Measurements from ENCODE around the gene DNAH17.

The DNAH17 gene

GRCh38 chr17:78544881-78545755 is 32.1 kb downstream of the DNAH17 start:
- no peak for DNase-seq (ENCODE audit: low spot score)

- DNase-seq (ENCODE audit: low spot score), result peak; percentile 94
Observed at GRCh38 chr17:78541488-78542206, 35.5 kb downstream of the DNAH17 start.

- DNase-seq (ENCODE audit: low spot score), result no peak
Observed at GRCh38 chr17:78539781-78540180, 37.4 kb downstream of the DNAH17 start.

DNA sequence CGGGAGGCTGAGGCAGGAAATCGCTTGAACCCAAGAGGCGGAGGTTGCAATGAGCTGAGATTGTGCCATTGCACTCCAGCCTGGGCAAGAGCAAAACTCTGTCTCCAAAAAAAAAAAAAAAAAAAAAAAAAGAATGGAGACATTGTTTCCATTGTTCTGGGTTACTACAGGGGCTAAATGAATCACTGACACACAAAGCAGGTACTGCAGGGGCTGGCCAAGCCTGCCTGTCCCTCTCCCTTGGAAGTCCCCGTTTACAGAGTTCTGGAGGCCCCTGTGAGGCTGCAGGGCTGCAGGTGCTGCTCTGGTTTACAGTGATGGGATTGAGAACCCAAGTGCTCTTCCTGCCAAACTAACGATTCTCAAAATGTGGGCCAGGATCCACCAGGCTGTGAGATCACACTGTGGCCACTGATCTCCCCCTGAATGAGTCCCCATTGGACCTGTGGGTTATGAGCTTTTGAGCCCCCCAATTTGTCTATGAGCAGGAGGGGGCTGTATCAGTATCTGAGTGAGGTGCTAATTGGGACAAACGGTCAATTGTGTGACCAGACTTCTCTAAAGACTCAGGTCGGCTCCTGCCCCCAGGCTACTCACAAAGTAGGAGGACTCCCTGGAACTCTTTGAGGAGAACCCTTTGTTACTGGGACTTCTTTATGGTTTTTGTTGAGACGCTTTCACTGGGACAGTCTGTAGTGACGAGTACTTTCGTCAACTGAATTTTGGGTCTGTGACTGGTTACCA is 39.0 kb downstream of the DNAH17 start:
- peak; percentile 84 for DNase-seq (ENCODE audit: low spot score)

GRCh38 chr17:78537217-78537860 is 39.9 kb downstream of the DNAH17 start:
- DNase-seq (ENCODE audit: low spot score), result no peak

DNA sequence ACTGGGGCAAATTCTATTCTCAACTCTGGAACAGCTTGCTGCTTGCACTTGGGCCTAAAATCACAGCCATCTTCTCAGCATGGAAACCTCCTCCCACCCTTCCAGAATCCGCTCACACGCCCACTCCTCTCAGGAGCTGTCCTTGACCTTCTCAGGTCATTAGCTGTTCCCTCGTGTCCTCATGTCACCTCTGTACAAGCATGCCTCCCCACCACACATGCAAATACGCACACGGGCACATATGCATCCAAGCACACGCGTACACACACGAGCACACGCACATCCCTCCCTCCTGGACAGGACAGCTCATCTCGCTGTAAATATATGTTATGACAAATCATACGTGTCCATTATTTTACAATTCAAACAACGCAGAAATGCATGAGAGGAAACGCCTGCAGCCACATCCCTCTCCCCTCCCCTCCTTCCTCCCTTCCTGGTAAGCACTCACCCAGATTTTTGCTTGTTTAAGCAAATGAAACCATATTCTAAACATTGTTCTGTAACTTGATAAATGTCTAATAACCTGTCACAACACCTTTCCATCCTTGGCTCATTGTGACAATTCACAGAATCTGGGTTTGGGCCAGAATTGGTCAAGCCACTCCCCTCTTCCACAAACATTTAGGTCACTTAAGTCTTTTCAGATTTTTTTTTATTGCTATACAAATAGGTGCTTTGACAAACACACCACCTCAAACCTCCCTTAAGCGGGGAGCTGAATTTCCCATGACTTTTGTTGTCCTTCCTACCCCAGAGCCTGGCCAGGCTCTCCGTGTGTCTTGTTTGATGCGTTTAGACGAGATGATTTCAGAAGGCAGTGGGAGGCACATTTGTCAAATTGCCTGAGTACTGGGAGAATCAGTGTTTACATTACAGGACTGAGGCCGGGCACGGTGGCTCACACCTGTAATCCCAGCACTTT is 41.7 kb downstream of the DNAH17 start:
- no peak for DNase-seq (ENCODE audit: low spot score)

DNA sequence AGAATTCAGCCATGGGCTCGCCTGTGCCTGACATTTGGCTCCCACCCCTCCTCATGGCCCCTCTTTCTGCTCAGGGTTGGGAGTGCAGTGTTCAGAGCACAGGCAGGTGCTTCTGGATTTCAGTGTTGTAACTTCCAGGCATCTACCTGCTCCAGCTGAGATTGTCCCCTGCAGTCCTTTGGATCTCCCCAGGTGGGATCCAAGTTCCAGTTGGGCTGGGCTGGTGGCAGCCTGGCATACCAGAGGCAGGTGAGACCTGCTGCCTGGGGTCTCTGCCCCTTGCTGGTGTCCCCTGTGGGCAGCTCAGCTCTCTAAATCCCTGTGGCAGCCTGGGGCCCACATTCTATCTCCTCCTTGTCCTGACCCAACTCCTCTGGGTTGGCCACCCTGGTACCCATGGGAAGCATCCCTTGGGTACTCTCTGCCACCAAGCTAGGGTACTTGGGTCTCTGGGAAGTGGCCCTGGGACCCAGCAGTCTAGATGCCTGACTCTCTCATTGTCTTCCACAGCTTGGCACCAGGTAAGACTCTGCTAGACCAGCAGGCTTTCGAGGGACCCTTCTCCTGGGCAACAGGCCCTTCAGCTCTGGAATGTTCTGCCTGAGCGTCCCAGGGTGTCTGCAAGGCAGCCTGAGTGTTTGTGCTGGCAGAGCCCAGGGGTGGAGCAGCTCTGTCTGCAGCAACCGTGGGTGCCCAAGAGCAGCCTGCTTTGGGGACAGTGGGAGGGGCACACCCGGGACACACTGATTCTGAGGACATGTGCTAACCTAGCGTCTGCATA is 42.5 kb downstream of the DNAH17 start:
- DNase-seq (ENCODE audit: low spot score), result no peak

- DNase-seq (ENCODE audit: low spot score), result peak; percentile 36
Observed at GRCh38 chr17:78532922-78533640, 44.1 kb downstream of the DNAH17 start.

GRCh38 chr17:78532311-78532710 is 44.9 kb downstream of the DNAH17 start:
- DNase-seq (ENCODE audit: low spot score), result no peak

DNA sequence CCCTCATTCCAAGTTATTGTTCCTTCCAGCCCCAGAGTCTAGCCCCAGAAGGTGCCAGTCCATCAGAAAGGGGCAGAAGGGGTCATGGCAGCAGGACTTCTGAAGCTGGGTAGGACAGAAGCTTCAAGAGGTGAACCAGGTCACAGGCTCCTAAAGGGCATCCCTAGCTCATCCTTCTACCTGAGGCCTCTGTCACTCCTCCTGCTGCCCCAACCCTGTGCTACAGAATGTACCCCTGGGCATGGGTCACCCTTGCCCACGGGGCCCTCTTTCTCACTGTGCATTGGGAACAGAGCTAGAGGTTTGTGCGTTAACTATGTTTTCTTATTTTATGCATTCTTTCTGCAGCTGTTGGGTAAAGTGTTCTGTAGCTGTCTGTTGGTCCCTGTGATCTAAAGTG is 46.5 kb downstream of the DNAH17 start:
- DNase-seq (ENCODE audit: low spot score), result no peak

GRCh38 chr17:78529871-78530670 is 47.1 kb downstream of the DNAH17 start:
- DNase-seq (ENCODE audit: low spot score), result peak; percentile 54

DNA sequence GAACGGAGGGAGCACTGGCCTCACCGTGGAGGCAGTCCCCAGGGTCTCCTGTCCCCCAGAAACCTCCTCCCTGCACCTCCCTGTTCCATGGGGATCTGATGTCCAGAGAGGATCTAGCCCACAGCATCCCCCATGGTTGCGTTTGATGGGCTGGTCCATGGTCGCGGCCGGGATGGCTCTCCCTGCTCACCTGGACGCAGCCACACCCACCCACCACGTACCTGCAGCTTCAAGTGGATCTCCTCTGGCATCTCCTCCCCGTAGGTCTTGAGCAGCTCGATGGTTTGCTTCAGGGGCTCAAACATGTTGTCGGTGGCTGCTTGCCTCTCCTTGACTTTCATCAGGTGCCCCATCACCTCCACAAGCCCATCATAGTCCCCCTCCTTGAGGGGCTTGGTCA is 47.9 kb downstream of the DNAH17 start:
- no peak for DNase-seq (ENCODE audit: low spot score)

DNA sequence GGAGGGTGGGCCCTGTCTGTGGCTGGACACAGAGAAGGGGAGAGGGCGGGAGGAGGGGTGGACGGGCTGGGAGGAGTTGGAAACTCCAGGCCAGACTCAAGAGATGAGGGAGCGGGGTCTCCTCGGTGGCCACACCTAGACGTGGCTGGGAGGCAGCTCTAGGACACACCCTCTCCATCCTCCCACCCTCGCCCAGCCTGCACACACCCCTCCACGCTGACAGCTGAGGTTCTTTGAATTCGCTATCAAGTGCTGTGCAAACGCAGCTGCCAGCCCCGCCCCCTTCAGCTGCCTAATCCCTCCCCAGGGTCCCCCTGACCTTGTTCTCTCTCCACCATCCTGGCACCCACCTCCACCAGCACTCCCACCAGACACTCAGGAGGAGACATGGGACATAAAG is 48.7 kb downstream of the DNAH17 start:
- no peak for DNase-seq (ENCODE audit: low spot score)

GRCh38 chr17:78527345-78527744 is 49.9 kb downstream of the DNAH17 start:
- peak; percentile 54 for DNase-seq (ENCODE audit: low spot score)

DNA sequence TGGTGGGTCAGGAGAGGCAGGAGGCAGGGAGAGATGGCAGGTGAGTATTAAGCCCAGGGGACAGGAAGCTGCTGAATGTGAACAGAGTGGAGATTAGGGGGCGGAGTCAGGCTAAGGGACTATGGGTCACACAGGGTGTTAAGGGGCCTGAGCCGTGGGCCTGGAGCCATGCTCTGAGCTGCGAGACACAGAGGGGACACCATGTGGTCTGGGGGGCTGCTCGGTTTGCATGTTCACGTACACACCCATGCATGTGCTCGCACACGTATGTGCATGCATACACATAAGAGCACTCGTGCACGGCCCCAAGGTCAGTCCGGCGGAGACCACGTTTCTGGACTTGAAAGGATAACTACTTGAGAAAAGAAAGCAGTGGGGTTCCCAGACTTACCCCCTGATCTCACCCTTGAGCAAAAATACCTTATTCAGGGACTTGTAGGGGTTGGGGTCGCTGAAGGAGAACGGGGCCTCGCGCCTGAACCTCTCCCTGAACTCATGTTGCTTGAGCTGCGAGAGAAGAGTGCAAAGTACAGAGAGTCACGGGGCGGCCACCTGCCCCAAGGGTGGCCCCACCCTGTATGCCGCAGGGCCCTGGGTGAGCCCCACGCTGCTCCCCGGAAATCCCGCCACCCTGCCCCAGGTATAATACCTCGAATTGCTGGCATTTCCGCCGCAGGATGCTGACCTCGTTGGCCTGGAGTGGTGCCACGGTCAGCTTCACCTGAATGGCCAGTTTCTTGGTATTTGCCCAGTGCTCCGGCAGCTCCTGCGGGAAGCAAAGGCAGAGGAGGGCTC is 50.8 kb downstream of the DNAH17 start:
- peak; percentile 43 for DNase-seq (ENCODE audit: low spot score)

GRCh38 chr17:78525511-78526160 is 51.6 kb downstream of the DNAH17 start:
- DNase-seq (ENCODE audit: low spot score), result no peak

DNA sequence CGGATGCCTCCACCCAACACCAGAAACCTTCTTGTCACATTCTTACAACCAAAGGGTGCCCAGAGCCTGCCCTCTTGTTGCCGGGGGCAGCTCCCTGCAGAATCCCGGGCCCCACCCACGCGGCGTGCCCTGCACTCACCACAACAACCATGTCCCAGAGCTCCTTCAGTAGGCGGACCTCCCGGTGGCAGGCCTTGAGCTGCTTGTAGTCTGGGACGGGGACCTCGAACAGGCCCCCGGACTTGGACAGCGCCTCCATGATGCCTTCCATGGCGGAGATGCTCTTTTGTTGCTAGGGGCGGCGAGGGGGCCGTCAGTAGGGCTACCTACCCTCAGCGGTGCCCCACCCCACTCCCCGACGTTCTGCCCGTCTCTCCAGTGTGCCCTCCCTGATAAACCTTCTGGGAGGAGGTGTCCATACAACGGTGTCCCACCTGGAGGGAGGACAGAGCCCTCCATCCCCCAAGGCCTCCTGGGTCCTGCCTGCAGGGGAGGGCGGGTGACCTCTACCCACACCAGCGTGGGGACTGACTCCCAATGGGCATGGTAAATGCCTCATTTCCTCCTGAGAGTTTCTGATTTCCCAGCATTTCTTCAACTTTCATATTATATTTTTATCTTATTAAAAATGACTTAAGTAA is 52.2 kb downstream of the DNAH17 start:
- DNase-seq (ENCODE audit: low spot score), result no peak
